Hair follicle dermal papilla cell (primary cell): ENCODE measurements around the gene ZWINT. TPM values are rescaled to one million over a fixed set of nuclear protein-coding genes. Genes with fewer than 3 reads are reported as not detected.

Source experiments
- total RNA-seq: library from RNA; depleted of rRNA; stranded (reverse); fragments of >200 nt; gene quantifications from 2 replicates; pipeline ENCODE4 v1.2.3, GENCODE V29; 2012

The ZWINT gene
- total RNA-seq = 3.6 and 4.4 TPM in 2 replicates

GRCh38 chr10:56360967-56361612, at the start of gene ZWINT:
Gene ZWINT (minus strand): TSS chr10:56361259. CDS start chr10:56361236, 23 bp downstream.

